ENCODE results near the gene SLC15A1. TPM values are rescaled to one million over a fixed set of nuclear protein-coding genes. Genes with fewer than 3 reads are reported as not detected.

Gene SLC15A1
- total RNA-seq, 1 donor from 2014 or later = 0.45 TPM

GRCh38 chr13:98751861-98752466, 508 bp downstream of the SLC15A1 start:
- no peak for DNase-seq (ENCODE audit: low spot score)

GRCh38 chr13:98751367-98751782, 1.1 kb downstream of the SLC15A1 start:
- DNase-seq (ENCODE audit: low spot score) = no peak

DNA sequence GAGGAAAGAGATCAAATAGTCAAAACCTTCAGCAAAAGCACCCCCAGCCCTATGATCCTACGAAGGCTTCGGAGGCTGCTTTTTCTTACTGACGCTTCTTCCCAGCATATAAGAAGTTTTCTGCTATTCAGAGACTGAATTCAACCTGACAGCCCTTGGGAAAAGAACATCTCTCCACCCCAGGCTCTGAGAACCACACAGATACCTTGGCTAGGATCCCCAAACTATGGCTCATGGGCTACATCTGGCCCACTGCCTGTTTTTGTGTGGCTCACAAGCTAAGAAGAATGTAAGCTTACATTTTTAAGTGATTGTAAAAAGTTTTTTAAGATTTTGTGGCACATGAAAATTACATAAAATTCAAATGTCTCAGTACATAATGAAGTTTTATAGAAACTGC, 3.0 kb downstream of the SLC15A1 start:
- no peak for DNase-seq (ENCODE audit: low spot score)

DNA sequence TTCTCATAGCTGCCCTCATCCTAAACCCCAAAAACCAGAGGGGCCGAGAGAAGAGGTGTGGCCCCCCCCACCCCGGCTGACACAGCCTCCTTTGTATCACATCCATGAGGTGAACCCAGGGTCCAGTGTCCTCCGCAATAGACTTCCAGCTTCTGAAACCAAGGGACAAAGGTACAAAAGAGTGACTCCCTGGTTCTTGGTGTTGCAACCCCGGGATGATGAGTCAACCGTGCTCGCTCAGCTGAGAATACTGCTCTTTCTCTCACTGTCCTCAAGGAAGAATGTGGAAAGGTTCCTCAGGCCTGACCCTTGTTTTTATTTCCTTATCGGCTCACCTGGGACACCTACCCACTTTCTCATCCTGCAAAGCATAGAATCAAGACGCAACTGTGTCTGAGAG, 5.5 kb downstream of the SLC15A1 start:
- no peak for DNase-seq (ENCODE audit: low spot score)

DNA sequence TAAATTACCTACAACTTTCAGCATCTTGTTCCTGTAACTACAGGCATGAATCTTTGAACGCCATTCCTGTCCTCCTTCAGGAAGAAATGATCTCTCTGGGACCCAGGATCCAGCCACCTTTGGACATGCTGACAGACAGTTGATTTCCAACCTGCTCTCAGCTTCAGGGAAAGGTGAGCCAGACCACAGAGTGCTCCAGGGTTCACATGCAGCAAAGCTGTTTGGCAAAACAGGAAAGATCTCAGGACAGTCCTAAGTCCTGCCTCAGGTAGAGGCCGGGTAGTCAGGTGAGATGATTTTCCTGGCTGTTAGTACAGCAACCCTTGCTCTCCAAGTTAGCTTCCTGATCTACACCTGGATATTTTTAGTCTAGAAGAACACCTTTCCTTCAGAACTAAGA, 9.1 kb downstream of the SLC15A1 start:
- DNase-seq (ENCODE audit: low spot score) = no peak

GRCh38 chr13:98742961-98743360, 9.5 kb downstream of the SLC15A1 start:
- no peak for DNase-seq (ENCODE audit: low spot score)

- no peak for DNase-seq (ENCODE audit: low spot score)
These were observed 10.6 kb downstream of the SLC15A1 start for GRCh38 chr13:98741741-98742435.

DNA sequence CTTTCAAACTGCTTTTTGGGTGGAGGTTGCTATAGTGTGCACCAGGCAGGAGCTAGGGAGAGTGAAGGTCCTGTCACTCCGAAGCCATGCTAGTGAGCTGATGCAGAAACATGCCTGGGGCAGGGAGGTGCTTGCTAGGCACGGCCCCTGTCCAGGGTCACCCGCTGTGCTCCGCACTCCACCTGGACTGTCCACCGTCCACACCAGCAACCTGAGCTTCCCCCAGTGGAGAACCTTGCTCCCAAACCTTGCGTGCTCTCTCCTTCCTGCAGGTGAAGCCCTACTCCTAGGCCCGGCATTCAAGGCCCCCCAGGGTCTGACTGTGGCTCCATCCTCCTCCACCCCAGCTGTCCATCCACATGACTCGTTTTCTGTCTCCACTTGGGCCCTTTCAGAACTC, 12.3 kb downstream of the SLC15A1 start:
- DNase-seq (ENCODE audit: low spot score) = no peak

- no peak for DNase-seq (ENCODE audit: low spot score)
These were observed 13.5 kb downstream of the SLC15A1 start for GRCh38 chr13:98738993-98739392.

DNA sequence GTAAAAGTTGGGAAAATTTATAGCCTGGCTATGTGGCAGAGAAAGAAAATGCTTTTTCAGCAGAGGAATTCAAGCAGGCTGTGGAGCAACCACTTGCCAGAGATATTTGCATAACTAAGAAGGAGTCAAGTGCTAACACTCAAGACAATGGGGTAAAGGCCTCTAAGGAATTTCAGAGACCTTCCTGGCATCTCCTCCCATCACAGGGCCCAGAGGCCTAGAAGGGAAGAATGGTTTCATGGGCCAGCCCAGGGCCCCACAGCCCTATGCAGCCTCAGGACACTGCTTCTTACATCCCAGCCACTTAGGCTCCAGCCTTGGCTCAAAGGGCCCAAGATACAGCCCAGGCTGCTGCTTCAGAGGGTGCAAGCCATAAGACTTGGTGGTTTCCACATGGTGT, 14.3 kb downstream of the SLC15A1 start:
- DNase-seq (ENCODE audit: low spot score) = no peak

- DNase-seq (ENCODE audit: low spot score) = no peak
These were observed 20.5 kb downstream of the SLC15A1 start for GRCh38 chr13:98731925-98732324.

DNA sequence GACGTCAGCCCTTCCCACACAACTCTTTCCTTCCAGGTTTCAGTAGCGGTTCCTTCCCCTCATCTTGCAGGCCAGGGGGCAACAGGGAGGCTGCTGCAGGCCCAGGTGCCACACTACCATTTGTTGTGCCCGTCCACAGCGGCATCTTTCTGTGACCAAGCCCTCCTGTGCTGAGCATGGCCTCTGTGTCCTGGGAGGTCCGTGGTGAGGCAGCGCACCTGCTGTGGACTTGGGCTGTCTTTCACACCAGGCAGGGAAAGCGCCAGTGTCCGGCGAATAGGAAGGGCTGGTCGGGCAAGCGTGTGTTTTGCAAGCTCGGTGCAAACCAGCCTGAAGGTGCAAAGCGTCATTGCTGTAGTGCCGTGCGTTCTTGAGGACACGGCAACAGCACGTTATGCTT, 21.4 kb downstream of the SLC15A1 start:
- DNase-seq (ENCODE audit: low spot score) = no peak

GRCh38 chr13:98730441-98730840, 22.0 kb downstream of the SLC15A1 start:
- no peak for DNase-seq (ENCODE audit: low spot score)

GRCh38 chr13:98729658-98730057, 22.8 kb downstream of the SLC15A1 start:
- no peak for DNase-seq (ENCODE audit: low spot score)

DNA sequence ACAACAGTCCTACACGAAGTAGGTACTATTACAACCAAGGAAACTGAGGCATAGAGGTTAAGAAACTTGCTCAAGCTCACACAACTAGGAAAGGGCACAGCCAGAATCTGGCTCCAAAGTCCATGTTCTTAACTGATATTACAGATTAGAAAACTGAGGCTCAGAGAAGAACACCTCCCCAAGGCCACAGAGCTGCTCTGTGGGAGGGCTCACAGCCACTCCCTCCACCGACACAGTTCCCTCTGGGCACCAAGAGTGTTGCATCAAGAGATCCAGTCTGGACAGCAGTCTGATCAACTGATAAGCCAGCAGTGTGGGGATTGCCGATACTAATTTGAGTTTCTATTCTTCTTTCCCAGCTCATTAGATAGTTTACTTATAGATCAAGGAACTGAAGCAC, 29.5 kb downstream of the SLC15A1 start:
- no peak for DNase-seq (ENCODE audit: low spot score)

- DNase-seq (ENCODE audit: low spot score) = no peak
These were observed 30.5 kb downstream of the SLC15A1 start for GRCh38 chr13:98721825-98722510.

DNA sequence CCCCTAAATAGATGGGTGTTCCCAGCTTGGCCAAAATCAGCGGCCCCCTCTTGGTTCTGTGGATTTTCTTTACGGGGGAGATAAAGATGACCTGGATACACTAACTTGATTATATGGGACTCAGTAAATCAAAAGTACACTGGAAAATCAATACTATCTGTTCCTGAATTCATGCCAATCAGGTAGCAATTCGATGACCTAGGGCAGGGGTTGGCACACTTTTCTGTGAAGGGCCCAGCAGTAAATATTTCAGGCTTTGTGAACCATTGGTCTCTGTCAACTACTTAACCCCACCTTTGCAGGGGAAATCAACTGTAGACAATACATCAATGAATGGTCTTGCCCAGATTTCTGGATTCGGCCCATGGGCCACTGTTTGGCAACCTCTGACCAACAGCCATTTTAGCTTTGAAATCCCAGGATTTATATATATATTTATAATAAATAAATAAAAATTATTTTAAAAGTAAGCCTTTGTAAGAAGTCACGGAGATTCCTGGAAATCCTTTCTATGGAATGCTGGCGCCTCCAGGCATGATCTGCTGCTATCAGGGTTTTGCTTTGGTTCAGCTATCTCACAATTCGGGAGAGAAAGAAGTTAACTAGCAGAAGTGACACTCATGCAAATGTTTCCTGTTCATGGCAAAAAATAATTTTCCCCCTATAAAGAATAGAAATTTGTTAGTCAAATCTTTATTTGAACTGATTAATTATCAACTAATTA, 32.8 kb downstream of the SLC15A1 start:
- no peak for DNase-seq (ENCODE audit: low spot score)

- no peak for DNase-seq (ENCODE audit: low spot score)
These were observed 34.6 kb downstream of the SLC15A1 start for GRCh38 chr13:98717891-98718290.

GRCh38 chr13:98717256-98717655, 35.2 kb downstream of the SLC15A1 start:
- DNase-seq (ENCODE audit: low spot score) = no peak

GRCh38 chr13:98710521-98710920, 42.0 kb downstream of the SLC15A1 start:
- no peak for DNase-seq (ENCODE audit: low spot score)

GRCh38 chr13:98707281-98707999, 45.0 kb downstream of the SLC15A1 start:
- DNase-seq (ENCODE audit: low spot score) = no peak

Measured in mesenteric fat pad (tissue), 1 donor.